ENCODE measurements around the gene CASKIN2.

CASKIN2 gene, protein sequence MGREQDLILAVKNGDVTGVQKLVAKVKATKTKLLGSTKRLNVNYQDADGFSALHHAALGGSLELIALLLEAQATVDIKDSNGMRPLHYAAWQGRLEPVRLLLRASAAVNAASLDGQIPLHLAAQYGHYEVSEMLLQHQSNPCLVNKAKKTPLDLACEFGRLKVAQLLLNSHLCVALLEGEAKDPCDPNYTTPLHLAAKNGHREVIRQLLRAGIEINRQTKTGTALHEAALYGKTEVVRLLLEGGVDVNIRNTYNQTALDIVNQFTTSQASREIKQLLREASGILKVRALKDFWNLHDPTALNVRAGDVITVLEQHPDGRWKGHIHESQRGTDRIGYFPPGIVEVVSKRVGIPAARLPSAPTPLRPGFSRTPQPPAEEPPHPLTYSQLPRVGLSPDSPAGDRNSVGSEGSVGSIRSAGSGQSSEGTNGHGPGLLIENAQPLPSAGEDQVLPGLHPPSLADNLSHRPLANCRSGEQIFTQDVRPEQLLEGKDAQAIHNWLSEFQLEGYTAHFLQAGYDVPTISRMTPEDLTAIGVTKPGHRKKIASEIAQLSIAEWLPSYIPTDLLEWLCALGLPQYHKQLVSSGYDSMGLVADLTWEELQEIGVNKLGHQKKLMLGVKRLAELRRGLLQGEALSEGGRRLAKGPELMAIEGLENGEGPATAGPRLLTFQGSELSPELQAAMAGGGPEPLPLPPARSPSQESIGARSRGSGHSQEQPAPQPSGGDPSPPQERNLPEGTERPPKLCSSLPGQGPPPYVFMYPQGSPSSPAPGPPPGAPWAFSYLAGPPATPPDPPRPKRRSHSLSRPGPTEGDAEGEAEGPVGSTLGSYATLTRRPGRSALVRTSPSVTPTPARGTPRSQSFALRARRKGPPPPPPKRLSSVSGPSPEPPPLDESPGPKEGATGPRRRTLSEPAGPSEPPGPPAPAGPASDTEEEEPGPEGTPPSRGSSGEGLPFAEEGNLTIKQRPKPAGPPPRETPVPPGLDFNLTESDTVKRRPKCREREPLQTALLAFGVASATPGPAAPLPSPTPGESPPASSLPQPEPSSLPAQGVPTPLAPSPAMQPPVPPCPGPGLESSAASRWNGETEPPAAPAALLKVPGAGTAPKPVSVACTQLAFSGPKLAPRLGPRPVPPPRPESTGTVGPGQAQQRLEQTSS (N-terminal part only)

DNA sequence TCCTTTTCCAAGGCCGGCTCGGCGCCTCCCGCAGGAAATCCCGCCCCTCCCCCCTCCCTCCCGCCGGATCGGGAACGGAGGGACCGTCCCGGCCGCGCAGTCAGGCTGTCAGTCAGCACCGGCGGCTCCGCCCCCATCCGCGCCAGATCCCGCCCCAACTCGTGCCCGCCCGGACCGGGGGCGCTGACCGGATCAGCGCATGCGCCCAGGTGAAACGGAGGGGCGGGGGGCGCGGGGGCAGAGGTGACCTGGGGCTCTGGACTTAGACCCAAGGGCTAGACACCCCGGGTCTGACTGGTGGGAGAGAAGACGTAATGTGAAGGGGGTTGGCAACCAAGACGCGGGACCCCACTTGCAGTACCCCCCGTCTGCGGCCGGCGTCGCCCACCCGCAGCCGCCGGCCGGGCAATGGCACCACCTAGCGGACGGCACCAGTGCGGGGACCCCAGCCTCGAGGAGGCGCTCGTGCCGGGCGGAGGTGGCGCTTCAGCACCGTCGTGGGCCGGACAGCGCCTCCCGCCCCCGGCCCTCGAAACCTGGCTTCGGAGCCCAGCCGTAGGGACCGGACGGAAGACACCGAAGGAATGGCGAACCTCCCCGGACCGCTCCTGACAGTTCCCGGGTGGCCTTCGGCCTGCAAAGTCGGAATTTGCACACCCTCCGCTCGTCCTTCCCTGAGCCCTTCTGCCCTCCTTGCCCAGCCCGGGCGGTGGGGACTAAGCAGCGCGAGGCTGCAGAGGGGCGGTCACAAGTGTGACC is at the start of gene CASKIN2:
Gene CASKIN2, minus strand, starts transcription at position 42 of the 759 bp plus-strand sequence. CDS start 1,733 bp downstream, outside the sequence.
- DNase-seq: peak; percentile 94

DNA sequence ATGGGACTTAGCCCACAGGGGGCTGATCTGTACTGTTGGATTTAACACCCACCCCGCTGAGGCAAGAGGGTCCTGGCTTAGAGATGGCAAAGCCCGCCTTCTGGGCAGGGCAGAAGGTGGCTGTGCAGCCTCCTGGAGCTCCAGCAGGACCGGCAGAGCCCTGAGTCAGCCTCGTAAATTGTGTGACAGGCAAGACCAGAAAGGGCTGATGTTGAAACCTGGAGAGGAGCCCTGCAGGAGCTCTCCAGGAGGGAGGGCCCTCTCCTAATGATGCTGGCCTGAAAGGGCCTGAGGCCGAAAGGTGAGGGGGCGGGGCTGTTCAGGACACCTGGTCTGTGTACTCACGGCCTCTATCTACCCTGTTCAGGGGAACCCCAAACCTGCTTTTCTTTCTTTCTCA is 49.7 kb upstream of the CASKIN2 start:
- DNase-seq: no peak

DNA sequence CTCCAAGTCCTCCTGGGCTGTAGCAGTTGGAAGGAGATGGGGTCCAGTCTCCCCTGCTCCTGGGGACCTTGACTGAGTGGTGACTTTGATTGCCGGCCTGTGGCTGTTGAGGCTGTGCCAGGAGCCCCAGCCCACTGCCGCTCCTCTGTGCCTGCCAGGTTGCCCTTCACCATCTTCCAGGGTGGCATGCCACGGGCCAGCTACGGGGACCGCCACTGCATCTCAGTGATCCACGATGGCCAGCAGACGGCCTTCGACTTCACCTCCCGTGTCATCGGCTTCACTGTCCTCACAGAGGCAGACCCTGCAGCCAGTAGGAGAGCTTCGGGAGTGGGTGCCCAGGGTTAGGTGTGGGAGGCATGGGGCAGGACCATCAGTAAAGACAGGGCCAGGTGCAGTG is 48.9 kb upstream of the CASKIN2 start:
- DNase-seq: no peak

DNA sequence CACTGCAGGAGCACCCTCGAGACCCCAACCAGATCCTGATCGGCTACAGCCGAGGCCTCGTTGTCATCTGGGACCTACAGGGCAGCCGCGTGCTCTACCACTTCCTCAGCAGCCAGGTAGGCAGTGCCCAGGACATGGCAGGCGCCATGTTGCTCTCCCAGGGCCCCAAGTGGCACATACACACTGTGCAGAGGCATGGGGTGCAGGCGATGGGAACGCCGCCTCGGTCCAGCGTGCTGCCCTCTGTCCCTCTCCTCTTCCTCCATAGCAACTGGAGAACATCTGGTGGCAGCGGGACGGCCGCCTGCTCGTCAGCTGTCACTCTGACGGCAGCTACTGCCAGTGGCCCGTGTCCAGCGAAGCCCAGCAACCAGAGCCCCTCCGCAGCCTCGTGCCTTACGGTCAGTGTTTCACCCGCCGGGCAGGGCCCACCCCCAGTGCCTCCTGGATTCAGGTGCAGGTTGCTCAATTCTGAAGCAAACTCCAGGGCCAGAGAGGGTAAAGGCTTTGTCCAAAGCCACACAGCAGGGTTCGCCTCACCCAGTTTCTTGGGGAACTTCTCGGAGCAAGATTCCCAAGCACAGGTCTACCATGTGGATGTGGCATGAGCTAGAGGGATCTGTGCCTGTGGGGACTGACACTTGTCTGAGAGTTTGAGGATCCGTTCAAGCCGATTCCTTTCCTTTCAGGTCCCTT is 47.9 kb upstream of the CASKIN2 start:
- no peak for DNase-seq

DNA sequence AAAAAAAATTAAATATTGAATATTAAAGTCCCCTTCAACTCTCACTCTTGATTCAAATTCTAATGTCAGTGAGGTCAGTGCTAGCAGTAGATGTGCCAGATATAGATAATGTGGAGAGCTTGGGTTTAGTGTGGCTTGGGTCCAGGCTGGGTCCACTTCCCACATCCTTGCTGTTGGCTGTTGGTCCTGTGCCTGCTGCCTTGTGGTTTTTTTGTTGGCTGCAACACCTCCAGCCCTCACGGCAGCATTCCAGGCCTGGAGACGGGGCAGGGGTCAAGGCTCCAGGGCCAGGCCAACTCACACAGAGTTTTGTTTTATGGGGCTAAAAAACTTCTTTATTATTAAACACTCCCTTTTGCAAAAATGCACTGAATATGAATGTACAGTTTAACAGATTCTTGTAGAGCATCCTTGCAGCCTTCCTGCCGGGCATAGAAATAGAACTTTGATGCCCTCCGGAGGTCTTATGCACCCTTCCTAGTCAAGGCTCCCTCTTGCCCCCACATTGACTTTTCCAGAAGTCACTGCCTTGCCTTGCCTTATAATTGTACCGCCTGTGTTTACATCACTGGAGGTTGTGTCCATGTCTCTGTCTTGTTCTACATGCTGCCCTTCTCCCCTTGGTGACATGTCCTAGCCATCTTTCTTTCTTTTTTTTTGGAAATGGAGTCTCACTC is 46.7 kb upstream of the CASKIN2 start:
- no peak for DNase-seq

DNA sequence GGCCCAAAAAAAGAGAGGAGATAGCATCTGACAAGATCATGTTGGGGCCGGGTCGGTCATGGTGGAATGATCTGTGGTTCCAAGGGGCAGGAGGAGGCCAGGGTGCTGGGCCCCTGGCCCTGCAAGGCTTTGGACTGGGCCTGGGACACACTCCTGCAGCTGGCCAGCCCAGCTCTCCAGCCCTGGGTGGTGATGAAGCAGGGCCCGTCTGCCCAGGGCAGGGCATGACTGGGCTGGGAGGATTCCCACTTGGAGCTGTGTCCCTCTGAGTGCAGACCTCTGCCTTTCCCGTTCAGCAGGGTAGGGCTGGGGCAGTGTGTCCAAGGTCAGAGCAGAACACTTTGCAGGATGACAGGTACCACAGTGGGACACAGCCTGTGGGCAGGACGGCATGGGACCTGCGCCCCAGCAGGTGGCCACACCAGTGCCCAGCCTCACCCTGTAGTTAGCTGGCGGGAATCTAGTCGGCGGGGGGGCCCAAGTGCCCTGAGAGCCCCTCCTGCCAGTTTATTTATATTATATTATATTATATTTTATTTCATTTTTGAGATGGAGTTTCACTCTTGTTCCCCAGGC is 44.7 kb upstream of the CASKIN2 start:
- no peak for DNase-seq

DNA sequence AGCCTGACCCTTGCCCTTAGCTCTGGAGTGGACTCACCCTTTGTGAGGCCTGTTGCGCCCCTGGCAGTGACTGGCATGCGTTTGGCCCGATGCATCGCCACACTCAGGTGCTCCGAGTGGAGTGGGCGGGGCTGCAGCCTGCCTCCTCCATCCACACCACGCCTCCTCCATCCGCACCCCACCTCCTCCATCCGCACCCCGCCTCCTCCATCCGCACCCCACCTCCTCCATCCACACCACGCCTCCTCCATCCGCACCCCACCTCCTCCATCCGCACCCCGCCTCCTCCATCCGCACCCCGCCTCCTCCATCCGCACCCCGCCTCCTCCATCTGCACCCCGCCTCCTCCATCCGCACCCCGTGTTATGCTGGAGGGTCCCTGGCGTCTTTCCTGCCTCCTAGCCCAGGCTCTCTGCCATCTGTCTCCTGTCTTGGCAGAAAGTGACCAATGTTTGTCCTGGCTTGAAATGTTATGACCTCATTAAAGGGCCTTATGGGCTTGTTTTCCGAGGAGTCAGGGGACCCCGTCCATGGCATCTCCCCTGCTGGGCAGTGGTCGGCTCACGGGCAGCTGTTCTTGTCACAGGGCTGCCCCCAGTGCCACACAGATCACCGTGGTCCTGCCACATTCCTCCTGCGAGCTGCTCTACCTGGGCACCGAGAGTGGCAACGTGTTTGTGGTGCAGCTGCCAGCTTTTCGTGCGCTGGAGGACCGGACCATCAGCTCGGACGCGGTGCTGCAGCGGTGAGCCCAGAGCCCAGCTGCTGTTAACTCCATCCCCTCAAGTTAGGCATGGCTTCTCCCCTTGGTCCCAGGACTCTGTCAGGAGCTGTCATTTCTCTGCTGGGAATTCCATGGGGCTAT is 43.6 kb upstream of the CASKIN2 start:
- DNase-seq: no peak

DNA sequence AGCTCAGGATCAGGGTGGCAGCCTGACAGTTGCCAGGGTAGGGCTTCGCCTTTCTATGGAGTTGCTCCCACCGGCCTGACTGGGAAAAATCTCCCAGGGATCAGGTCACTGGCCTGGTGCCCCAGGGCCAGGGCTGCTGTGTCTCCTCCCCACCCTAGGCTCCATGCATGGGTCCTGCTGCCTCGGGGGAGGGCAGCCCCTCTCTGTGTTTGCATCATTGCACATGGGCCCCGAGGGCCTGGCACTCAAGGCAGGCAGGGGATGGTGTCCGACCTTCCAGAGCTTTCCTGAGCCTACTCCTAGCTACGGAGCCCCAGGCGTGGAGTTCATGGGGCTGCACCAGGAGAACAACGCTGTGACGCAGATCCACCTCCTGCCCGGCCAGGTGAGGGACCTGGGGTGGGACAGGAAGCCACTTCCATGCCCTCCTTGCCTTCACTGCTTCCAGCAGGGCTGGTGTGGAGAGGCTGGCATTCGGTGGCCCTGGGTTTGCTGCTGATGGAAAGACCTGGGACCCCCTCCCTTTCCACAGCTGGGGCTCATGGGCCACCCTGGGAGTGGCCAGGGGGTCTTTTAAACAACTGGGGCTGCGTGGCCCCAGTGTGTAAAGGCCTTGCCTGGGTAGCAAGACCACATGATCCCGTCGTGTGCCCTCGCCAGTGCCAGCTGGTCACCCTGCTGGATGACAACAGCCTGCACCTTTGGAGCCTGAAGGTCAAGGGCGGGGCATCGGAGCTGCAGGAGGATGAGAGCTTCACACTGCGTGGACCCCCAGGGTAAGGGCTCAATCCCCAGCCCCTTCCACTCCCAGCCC is 42.7 kb upstream of the CASKIN2 start:
- no peak for DNase-seq

DNA sequence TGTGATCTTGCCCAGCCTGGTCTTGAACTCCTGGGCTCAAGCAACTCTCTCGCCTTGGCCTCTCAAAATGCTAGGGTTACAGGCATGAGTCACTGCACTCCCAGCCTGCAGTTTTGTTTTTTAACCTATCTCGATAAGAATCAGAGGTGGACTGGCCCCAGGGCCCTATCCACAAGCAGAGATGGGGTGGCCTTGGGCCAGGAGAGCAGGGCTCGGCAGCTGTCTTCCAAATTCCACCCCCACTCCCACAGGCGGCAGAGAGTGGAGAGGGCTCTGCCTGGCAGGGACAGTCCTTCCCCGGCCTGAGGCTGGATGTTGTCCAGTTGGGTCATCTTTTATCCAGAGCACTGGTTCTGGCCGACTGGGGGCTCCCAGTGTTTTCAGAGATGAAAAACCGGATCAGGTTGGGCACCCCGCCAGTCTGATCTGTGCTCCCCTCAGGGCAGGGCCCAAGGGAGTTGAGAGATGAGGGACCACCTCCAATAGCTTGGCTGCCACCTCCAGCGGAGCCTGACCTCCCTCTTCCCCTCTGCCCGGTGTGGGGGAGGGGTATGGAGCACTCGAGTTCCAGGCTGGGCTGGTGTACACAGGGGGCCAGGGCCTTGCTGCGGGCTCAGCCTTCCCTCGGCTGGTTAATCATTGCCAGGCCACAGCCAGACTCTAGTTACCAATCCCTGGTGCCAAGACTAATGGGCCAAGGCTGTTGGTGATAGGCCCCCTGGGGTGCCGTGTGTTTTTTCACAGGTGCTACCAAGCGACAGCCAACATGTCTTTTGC is 41.9 kb upstream of the CASKIN2 start:
- DNase-seq: no peak

DNA sequence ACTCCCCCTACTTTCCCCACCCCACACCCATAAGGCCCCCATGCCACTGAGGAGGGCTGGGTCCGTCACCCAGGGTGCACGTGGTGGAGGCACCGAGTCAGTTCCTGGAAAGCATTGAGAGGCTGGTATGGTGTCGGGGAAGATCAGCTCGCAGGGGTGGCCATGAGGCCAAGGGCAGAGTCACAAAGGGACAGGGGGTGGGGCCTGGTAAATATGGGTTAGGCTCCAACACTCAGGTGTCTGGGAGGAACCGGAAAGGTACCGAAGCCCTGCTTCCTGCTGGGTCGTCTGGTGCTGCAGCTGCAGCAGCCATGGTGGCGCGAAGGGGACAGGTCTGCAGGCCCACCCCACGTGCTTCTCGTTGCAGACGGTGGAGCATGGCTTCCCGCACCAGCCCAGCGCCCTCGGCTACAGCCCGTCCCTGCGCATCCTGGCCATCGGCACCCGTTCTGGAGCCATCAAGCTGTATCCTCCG is 40.4 kb upstream of the CASKIN2 start:
- DNase-seq: no peak

DNA sequence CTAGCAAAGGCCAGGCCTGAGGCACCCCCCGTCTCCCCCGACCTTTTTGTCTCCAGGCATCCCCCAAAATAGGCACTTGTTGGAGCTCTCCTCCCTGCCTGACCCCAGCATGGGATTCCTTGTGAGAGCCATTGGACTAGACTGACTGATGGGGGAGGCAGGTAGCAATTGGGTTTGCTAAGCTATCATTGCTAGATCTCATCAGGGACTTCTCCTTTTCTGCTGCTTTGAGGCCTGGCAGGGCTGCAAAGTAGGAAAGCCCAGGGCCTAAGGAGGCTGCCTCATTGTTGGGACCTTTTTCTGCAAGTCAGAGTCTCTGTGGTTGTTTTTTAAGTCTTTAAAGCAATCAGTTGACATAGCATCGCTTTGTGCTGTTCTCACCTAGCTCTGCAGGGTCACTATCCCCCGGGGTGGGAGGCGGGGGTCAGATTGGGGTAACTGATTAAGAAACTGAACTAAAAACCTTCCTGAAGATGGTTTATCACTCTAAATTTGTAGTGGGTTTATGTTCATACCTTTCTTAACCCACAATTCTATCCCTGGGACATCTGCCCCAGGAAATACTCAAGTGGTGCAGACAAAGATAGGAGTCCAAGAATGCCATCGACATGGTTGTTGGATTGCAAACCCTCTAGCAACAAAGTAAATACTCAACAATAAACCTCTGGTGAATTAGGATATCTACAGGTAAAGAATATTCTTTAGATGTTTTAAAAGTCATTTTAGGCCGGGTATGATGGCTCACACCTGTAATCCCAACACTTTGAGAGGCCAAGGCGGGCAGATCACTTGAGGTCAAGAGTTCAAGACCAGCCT is 38.2 kb upstream of the CASKIN2 start:
- no peak for DNase-seq

DNA sequence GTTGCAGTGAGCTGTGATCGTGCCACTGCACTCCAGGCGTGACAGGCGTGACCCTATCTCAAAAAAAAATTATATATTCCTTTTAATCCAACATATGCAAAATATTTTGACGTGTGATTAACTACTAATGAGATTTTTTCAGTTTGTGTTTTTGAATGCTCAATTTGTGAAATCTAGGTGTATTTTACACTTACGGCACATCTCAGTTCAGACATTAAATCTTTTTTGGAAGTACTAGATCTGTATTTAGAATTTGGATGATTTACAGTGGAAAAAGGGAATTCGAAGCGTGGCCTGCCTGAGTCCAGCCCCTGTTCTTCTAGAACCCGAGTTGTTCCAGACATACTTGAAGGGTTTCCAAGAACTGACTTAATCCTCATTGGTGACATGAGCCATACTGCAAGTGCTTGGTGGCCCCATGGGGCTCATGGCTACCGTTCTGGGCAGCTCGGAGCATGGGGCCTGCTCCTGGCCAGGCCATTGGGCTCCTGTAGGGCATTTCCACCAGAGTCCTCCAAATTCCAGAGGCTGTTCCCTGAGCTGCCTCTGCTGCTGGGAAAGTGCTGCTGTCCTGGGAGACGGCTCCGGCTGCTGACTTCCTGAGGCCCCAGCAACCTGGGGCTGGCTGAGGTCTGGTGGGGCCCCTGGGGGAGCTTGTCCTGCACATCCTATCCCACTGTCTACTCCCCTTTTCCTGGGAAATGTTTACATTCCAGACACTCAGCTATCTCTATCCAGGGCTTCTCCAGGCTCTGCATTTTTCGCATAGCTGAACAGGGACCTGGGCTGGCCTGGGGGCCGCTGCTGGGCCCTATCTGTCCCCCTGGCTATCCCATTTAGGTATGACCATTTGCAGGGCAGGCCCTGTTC is 37.3 kb upstream of the CASKIN2 start:
- no peak for DNase-seq

DNA sequence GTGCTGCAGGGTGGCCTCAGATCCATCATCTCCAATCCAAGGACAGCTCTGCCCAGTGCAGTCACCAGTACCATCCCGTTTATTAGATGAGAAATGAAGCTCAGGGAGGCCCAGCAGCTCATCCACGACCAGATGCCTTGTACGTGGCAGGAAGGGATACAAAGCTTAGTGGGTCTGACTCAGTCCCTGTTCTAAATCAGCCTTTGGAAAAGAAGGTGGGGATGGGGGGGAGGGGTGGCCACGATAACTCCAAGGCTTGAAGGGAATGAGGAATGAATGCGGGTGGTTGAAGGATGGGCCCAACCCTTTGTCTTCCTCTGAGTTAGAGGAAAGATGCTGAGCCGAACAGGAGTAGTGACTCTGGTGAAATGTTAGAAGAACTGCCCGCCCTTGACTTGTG is 35.9 kb upstream of the CASKIN2 start:
- DNase-seq: no peak

DNA sequence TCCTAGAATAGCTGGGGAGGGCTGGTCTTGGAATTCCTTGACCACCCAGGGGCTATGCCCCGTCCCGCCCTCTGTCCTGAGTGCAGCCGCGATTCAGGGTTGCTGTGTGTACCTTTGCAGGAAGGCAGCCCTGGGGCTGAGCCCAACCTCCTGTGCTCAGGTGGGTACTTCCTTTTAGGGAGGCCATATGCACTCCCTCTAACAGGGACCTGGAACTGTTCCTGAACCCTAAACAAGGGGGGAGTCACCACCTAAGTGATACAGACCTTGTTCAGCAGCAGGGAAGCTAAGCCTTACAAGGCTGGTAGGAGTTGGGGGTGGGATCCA is 34.8 kb upstream of the CASKIN2 start:
- DNase-seq: no peak

DNA sequence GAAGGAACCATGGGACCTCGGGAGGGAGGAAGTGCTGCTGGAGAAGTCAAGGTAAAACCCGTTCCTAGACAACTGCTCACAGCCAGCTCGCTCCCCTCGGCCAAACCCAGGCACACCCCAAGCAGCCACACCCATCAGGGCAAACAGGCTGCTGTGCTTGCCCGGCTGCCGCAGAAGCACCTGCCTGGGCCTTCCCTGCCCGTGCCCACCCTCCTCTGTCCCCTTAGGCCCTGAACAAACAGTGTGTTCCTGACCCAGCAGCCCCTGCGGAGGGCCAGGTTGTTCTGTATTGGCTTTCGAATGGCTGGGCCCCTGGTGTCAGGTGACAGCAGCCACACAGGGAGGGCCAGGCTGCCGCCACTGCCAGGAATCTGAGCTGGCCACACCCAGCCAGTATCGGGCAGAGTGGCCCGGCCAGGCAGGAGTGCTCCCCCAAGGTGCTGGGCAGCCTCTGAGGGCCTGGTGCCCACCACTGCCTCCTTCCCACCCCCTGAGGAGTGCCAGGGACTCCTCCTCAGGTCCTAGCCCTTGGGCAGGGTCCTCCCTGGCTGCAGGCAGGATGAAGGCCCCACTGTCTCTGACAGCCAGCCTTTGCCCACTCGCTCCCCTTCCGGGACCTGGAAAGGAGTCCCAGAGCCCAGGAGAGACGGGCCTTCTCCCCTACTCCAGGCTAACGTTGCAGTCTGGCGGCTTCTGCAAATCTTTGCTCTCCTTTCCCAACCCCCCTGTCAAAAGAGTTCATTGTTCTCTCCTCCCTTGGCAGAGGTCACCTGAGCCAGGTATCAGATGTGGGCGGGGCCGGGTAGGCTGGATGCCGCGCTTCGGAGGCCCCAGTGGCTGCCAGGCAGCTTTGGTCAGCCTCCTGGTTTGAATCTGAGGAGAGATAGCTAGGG is 34.2 kb upstream of the CASKIN2 start:
- no peak for DNase-seq

Data from activated CD8-positive, alpha-beta memory T cell treated with anti-CD3 and anti-CD28 coated beads, Interleukin-2, amount 50 U/mL, for 48 hours (primary cell).